HG02943 (cell line): ENCODE data around the gene MANBA.

ENCODE experiments used
- ATAC-seq: cut with Tn5 transposase; IDR thresholded peaks from one replicate; pipeline ENCODE4 v1.9.1; 2021; ENCODE audit warnings: mild to moderate bottlenecking, low read depth, moderate library complexity; ENCODE audit not compliant: unreplicated experiment

MANBA gene

DNA sequence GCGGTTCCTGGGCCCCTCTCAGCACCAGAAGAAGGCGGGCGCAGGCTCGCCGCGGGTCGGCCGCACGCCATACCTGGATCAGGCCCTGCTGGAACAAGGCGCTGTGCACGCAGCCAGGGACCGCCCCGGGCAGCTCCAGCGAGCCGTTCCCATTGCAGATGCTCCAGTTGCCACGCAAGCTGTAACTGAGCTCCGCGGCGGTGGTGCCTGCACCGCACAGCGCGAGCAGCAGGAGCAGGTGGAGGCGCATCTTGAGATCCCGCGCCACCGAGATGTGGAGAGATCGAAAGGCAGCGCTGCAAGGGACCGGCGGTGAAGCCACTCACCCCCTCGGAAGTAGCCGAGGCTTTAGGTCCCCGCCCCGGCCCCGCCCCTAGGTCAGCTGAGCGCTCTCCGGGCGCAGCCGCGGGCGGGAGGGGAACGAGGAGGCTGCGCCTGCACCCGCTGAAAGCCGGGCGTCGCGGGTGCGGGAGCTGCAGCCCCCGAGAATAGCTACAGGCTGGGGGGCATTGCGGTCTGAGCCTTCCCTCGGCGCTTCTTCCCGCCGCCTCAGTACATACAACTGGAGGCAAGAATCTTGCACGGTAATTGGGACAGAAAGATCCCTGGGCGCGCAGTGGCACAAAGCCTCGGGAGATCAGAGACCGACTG is at the start of gene MANBA:
Gene MANBA (minus strand): TSS at position 324 of the 651 bp plus-strand sequence. CDS start 74 bp downstream, at position 250.
- ATAC-seq: peak; percentile 93

GRCh38 chr4:102809691-102810090 is 48.9 kb upstream of the MANBA start:
- no peak for ATAC-seq

- ATAC-seq: no peak
Observed at GRCh38 chr4:102809190-102809589, 48.4 kb upstream of the MANBA start.

DNA sequence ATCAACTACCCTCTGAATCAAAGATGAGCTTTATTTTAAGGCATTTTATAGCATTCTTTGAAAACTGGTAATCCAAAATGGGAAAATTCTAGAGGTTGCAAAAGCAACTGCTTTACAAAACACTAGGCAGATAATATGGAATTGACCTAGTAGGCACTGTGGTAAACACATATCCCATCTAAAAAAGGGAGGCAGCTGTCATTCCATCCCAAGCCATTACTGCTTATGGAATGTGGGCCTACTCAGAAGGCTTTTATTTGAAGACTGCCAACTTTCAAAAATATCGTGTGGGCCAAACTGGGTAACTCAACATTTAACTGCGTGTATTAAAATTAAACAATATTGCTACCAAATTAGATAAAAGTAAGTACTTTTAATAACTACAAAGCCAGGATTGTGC is 47.2 kb upstream of the MANBA start:
- ATAC-seq: no peak

DNA sequence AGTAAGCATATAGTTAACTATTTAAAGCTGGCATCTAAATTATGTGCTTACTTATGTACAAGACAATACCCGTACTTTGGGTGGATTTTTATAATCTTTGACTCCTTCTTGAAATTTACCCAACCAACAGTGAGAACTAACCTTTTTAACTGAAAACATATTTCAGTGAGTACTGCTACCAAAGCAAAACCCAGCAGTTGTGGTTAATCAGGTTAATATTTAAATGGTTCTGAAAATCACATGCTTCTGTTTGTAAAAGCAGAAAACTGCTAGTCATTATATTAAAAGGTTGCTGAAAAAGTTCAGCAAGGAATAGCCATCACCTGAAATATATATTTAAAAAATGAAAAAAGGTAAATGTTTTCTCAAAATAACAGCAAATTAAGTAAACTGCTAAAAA is 46.6 kb upstream of the MANBA start:
- ATAC-seq: no peak

- ATAC-seq: no peak
Observed at GRCh38 chr4:102799816-102800215, 39.0 kb upstream of the MANBA start.

DNA sequence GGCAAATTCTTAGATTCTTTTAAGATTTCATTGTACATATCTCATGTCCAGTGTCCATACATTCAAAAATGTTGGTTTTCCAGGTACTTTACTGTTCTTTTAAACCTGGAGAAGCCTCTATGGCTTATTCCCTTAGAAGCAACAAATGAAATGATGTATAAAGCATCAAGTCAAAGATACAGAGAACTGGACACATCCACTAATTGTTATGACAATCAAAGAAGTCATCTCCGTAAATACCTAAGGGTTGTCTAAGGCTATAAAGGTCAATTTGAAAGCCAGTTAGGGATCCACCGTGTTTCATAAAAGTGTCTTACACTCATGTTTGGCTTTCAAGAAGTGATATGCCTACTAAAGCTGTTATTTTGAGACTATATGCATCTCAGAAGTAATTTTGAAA is 34.2 kb upstream of the MANBA start:
- no peak for ATAC-seq

GRCh38 chr4:102792361-102792936 is 31.7 kb upstream of the MANBA start:
- ATAC-seq: no peak

DNA sequence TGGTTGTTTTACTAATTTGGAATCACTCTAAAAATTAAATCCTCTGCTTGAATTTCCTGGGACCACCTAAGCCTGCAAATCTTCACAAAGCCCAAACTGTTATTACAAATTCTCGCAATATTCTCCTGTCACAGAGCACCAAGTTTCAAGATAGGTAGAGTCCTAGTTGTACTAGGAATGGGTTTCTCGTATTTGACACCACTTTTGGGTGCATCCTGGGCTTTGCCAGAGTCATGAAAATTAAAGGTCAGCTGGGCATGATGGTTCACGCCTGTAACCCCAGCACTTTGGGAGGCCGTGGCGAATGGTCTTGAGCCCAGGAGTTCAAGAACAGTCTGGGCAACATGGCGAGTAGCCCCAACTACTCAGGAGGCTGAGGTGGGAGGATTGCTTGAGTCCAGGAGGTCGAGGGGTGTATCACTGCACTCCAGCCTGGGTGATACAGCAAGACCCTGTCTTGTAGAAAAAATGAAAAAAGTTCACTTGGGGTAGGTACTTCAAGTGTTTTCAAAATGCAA is 30.6 kb upstream of the MANBA start:
- ATAC-seq: no peak

GRCh38 chr4:102789317-102789717 is 28.5 kb upstream of the MANBA start:
- ATAC-seq: no peak

DNA sequence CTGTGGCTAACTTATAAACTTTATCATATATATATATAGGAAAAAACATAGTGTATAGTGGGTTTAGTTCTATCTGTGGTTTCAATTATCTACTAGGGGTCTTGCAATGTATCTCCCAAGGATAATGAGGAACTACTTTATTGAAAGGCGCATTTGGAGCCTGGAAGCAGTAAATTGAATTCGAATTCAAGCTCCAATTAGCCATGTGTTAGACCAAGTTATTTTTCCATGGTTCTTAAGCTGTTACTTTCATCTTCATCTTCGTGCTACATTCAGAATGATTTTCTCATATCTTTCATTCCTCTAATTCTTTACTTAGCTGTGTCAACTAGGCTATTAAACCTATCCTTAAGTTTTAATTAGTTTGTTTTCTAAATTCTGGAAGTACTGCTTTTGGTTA is 27.2 kb upstream of the MANBA start:
- ATAC-seq: no peak

DNA sequence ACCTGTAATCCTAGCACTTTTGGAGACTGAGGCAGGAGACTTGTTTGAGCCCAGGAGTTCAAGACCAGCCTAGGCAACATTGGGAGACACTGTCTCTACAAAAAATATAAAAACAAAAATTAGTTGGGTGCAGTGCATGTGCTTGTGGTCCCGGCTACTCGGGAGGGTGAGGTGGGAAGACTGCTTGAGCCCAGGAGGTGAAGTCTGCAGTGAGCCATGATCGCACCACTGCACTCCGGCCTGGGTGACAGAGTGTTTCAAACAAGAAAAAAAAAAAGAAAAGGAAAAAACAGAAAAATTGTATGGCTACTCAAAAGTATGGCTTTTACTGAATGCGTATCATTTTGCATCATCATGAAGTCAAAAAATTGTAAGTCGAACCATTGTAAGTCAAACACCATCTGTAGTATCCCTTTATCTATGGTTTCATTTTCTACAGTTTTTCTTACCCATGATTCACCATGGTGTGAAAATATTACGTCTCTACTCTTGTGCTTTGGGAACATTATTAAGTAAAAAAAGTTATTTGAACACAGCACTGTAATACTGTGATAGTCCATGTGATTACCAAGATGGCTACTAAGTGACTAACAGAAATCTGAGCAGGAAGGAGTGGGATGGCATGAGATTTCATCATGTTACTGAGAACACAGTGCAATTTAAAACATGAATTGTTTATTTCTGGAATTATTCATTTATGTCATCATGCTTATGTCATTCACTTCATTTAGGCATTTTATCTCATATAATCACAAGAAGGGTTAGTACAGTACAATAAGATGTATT is 26.5 kb upstream of the MANBA start:
- ATAC-seq: no peak

GRCh38 chr4:102786279-102786678 is 25.5 kb upstream of the MANBA start:
- ATAC-seq: no peak

DNA sequence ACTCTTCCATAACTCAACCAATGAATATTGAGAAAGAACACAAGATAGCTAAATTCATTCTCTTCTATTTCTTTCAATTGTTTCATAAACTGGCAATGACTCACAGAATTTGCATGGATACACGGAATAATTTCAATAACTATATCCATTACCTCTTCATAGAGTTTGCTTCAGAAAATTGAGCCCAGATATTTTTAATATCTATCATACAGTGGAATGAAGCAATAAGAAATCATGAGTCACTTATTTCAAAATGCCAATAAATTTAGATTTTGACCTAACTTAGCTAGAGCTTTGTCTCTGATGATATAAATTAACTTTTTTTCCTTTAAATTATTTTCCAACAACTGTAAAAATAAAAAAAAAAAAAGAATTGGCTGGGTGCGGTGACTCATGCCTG is 22.2 kb upstream of the MANBA start:
- no peak for ATAC-seq

- ATAC-seq: no peak
Observed at GRCh38 chr4:102781570-102781969, 20.8 kb upstream of the MANBA start.

DNA sequence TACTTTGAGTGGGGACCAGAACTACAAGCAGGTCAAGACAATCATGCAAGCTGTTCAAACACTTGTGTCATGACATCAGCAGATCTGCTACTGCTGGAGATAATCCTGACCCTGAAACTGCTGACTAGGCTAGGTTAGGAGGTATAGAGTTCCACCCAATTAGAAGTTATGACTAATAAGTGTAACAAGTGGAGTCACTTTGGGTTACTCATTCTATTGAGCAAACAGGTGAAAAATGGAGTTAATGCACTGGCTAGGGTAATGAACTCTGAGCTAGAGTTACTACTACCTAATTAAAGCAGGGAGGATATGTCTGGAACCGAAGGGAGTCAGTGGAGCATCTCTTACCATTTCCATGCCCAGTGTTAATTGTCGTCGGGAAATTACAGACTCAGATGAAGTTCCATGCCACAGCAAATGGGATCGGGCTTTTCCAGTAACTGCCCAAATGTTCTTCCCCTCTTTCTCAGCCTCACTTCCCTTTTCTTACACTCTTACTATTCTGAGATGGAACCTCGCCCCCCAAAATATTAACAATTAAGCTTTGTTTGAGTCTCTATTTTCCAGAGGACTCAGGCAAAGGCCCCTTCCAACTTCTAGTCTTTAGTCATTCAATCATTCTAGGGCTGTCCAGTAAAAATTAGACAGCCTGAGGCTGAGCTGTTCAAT is 19.8 kb upstream of the MANBA start:
- ATAC-seq: no peak

DNA sequence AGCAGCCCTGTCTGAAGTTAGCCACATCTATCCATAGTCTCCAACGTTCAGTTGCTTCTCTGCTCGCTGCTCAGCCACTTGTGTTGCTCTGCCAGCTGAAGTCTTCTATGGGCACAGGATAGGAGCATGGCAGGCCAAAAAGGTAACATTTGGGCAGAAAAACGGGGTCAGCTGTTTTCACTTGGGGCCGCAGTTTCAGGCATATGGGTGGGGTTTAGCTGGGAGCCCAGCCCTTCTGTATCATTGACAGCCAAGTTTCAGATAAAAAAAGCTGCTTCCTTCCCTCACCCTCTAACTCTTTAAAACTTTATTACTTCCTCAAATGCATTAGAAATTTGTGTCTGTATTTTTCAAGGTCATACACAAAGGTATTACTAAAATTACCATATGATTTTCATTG is 18.4 kb upstream of the MANBA start:
- no peak for ATAC-seq

GRCh38 chr4:102778720-102779119 is 18.0 kb upstream of the MANBA start:
- ATAC-seq: no peak

DNA sequence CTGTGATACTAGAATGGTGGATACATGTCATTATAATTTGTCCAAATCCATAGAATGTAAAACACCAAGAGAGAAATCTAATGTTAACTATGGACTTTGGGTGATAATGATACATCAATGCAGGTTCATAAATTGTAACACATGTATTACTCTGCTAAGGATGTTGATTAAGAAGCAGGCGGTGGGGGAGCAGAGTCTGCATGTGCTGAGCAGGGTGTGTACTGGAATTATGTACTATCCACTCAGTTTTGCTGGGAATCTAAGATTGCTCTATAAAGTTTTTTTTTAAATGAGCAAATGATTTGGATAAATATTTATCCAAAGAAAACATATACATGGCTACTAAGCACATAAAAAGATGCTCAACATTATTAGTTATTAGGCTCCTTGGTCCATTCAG is 15.0 kb upstream of the MANBA start:
- ATAC-seq: no peak

GRCh38 chr4:102774254-102774653 is 13.5 kb upstream of the MANBA start:
- no peak for ATAC-seq

DNA sequence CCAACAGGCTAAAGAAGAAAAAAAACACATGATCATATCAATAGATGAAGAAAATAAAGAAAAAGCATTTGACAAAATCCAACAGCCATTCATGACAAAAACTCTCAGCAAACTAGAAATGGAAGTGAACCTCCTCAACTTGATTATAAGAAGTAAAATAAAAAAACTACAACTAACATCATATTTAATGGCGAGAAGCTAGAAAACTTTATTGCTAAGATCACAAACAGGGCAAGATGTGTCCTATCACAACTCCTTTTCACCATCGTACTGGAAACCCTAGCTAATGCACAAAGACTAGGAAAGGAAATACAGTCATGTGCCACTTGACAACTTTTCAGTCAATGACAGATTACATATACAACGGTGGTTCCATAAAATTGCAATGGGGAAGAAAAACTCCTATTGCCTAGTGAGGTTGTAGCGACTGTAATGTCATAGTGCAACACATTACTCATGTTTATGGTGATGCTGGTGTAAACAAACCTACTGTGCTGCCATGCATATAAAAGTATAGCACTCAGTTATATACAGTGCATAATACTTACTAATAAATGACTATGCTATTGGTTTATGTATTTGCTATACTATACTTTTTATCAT is 12.1 kb upstream of the MANBA start:
- ATAC-seq: no peak
